Left forelimb (tissue), 1 donor: Measurements from ENCODE around the gene STXBP3.

Experiments
- DNase-seq: peaks from one replicate; pipeline ENCODE4 v3.0.0-alpha.2; 2018; ENCODE audit warnings: low spot score

The STXBP3 gene

DNA sequence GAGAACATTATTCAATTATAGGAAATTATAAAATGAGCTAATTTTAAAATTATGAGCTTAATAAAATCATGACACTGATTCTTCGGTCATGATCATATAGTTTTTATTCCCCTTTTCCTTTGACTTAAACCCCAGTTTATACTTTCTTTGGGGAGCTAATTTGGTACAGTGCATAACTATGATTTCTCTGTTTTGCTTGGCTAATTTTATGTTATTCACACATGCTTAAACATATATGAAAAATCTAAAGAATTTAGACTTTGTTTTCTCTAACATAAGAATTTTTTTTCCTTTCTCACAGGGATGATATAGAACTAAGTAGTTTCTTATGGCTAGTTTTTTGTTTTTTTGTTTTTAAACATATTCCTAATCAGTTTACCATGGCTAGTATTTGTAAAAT is 52.5 kb downstream of the STXBP3 start:
- no peak for DNase-seq

DNA sequence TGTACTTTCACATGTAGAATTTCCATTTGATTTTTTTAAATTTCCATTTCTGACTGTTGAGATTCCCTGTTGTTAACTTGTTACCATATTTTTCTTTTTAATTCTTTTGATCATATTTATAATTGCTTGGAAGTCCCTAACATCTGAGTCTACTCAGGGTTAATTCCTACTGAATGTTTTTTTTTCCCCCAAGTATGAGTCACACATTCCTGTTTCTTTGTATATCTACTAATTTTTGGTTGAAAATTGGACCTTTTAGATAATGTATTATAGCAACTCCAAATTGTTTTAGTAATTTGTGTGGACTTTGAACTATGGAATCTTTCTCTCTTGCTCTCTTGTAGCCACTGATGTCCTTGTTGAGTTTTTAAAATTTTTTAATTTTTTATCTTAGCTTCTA is 54.6 kb downstream of the STXBP3 start:
- DNase-seq = no peak

DNA sequence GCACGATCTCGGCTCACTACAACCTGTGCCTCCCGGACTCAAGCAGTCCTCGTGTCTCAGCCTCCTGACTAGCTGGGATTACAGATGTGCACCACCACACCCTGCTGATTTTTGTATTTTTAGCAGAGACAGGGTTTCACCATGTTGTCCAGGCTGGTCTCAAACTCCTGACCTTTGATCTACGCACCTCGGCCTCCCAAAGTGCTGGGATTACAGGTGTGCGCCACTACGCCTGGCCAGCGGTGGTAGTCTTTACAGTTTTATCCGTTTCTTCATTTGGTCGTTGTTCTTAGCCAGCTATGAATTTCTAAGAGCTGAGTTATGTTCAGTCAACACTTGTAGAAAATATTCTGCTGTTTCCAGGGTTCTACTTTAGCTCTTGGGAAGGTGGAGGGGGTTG is 57.1 kb downstream of the STXBP3 start:
- no peak for DNase-seq

DNA sequence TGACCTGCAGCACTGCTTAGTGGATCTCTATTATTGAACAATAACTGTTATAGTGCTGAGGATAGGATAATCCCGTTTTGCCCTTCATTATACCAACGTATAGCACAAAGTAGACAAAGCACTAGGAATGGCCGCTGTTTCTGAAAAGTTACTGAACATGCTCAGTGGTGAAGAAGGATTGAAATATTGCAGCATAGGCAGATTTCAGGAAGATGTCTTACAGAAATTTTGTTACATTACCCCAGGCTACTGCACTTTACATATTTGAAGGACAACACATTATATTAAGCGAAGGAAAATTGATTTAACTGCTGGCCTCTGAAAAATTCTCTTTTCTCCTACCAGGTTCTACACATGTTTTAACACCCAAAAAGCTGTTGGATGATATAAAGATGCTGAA is 62.0 kb downstream of the STXBP3 start:
- no peak for DNase-seq

DNA sequence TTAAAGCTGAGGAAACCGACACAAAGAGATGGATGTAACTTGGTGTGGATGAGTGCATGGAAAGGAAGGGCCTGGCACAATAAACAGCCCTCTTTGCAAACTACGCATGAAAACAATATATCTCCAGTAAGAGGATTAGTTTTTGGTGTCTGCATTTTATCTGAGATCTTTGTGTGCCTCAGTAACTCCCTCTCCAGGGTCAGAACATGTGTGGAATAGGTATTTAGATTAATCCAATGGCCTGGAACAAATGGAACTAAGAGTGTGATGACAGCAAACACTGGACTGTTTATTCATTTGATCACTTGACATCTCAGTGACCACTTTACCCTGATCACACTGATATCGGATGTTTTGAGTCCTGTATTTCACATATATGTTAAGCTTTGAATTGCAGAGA is 65.1 kb downstream of the STXBP3 start:
- DNase-seq = no peak

DNA sequence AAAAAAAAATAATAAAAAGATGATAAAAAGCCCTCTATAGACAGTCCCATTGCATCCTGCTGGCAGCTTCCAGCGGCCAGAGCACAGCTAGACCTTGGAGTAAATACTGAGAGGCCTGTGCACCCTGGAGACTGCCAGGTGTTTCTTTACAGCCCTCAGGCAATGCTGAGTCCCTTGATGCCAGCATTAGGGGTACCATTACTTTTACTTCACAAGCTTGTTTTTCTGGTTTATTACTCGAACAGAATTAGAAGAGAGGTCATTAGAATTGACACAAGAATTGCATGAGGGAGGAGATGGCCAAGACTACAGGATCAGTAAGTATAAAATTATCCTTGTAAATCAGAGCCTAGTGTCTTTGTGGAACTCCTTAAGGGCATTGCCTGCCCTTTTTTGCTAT is 66.9 kb downstream of the STXBP3 start:
- DNase-seq = no peak

DNA sequence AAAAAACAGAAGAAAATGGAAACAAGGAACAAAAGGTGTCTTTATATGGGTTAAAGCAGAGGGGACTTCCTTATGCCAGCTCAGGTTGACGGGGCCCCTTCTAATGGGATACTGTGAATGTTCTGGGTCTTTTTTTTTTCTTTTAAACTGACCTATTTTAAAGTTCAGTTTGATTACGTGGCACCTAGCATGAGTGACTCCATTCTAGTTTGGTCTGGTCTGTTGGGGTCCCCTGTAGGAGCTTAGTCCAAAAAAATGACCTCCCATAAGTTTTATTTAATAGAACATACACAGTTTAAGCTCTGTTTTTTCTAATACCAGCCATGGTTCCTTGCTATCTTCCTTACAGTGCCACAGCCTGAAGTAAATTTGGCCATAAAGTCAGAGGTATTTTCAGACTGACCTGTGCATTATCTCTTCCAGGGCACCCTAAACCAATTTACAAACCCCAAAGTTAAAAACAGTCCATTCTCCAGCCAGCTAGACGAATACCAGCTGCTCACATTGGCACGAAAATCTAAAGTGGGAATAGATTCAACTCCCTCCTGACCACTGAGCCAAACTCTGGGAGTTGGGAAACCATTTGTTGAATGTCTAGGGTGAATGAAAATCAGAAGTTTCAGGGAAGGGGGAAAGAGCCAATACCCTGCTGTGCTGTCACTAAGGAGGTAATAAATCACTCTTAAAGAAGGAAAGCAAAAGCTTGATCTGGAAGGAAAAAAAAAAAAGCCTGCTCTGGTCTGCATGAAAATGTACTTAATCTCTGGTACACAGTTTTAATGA is 68.1 kb downstream of the STXBP3 start:
- no peak for DNase-seq

DNA sequence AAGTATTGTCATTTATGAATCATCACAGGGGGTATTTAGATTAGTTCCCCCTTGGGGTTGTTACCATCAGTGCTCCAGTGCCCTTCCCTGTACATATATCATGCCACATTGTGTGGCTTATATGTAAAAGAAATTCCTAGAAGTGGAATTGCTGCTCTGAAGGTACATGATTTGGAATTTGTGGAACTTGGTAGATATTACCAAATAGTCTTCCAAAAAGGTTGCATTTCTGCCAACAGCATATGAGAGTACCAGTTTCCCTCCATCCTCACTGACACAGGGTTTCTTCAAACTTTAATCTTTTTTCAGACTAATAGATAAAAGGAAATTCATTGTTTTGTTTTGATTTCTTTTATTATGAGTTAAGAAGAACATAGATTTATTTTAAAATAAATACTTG is 69.1 kb downstream of the STXBP3 start:
- no peak for DNase-seq

DNA sequence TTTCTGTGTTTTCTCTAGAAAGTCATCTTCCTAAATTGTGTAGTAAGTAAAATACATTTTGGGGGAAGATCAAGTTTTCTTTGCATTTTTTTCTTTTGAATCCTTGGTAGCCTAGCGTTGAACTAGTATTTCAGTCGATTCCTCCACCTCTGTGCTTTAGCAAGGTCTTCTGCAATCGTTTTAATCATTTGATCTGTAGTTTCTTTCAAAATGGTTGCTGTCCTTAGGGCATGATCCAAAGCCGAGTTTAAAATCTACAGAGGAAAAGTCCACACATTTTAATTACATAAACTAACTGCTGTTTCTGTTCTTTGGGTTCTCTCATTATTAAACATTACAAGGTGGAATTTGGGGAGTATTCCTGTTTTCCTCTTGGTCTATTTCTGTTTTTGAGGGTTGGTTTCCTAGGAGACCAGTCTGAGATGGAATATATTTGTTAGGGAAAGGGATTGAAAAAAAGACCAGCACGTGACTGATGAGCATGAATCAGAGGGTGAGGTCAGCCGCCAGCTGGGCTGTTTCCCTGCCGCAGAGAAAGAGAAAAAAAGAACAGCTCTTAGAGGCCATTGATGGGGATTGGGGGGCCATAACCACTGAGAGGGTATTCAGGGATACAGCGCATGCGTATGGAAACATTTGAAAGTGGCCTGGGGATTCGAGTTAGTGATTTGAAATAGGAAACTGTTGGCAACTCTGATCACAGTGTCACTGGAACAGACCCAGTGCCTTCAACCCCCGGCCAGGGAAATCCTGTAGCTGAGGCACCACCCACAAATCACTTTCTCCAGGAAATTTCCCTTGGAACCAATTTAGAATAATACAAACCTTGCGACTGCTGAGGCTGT is 69.8 kb downstream of the STXBP3 start:
- DNase-seq = peak; percentile 92

DNA sequence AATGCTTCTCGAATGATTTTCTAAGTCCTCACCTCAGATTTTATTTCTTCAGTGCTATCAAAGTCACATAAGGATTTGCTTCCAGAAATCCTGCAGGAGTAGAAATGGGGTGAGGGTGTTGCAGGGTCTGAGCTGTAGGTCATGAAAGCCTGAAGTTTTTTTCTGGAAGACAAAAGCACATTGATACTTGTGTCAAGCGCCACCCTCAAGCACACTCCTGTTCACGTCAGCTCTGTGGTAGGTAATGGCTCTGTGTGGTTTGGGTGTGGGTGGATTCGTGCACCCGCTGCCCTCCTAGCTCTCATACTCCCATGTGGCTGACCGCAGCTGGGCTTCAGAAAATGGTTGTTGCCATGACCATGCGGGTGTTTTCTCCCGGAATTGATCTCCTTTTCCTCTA is 70.5 kb downstream of the STXBP3 start:
- peak; percentile 80 for DNase-seq

DNA sequence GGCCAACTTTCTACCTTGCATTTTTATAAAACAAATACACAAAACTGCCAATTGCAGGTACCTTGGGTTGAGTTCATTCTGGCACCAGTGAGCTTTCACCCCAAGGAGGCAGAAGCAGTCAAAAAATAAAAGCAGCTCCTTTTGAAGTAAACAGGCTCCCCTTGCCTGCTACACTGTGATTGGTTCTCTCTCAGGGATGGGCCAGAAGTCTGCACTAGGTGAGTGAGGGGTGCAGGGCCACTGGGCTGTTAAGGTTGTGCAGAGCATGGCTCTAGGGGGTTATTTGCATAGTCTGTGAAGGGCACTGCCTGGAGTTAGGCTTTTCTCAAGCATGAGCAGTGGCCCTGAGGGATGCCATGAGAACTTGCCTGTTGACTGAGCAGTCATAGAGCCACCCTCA is 71.3 kb downstream of the STXBP3 start:
- DNase-seq = no peak

DNA sequence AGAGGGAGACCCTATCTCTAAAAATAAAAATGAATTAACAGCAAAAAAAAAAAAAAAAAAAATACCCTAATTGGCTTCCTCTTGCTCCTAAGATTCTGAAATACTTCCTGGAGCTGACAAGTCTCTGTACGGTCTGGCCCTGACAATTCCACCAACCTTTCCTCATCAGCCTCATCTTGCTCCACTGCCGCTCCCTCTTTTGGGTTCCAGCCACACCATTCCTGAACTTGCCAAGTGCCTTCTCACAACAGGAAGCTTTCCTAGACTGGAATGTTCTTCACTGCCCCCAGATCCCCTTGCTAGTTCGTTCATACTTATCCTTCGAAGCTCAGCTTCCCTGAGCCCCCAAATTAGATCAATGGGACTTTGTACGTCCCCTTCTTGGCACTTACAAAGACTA is 73.4 kb downstream of the STXBP3 start:
- no peak for DNase-seq

DNA sequence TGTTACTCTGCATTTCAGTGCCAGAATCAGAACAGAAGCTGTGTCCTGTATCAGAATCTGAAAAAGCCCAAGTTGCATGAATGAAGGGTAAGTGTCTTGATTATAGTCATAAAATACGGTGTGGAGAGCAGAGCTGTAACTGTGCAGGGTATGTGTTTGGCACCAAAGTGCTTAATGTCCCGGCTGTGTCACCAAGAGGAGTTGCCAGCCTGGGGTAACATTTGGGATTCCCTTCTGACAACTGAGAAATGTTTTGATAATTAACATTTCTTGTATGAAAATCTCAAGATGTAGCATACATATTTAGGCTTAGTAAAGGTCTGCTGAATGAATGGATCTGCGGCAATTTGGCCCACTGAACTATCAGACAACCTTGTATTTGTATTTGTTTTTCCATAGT is 77.2 kb downstream of the STXBP3 start:
- DNase-seq = no peak

DNA sequence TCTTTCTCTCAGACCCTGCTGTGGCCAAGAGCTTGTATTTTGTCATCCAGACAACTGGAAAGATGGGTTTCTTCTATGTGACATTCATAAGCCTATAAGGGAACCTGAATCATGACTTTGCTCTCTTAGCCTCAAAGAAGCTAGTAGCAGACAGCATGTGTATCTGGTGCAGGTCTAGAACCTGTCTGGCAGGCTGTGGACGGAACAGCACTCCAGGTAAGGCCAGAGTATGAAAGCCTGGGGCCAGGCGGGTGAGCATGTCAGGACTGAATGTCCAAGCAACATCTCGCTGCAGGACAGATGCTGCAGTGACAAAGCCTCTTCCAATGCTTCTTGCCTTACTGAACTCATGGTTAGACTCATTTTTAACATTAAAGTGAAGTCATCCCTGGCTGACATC is 77.6 kb downstream of the STXBP3 start:
- DNase-seq = no peak

DNA sequence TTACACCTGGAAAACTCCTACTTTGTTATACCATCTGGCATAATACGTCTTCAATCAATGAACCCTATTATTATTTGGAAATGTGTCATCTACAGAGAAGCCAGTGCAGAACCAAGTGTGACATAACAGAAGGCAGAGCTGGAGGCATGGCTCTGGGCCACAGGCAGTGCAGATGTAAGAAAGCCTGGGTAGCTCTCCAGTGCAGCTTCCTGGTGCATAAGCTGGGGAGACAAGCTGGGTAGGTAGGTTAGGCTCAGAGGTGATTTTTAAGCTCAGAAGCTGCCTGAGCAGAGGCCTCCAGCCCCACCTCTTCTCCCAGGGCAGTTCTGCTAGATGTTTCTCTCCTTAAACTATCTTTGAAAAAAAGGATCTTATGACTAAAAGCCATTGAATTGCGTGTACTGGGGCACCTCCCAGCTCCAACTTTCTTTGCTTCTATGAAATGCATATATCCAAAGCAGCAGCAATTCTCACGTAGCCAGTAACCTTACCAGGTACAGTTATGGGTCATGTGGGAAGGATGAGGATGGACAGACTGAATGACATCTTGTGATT is 79.7 kb downstream of the STXBP3 start:
- no peak for DNase-seq

DNA sequence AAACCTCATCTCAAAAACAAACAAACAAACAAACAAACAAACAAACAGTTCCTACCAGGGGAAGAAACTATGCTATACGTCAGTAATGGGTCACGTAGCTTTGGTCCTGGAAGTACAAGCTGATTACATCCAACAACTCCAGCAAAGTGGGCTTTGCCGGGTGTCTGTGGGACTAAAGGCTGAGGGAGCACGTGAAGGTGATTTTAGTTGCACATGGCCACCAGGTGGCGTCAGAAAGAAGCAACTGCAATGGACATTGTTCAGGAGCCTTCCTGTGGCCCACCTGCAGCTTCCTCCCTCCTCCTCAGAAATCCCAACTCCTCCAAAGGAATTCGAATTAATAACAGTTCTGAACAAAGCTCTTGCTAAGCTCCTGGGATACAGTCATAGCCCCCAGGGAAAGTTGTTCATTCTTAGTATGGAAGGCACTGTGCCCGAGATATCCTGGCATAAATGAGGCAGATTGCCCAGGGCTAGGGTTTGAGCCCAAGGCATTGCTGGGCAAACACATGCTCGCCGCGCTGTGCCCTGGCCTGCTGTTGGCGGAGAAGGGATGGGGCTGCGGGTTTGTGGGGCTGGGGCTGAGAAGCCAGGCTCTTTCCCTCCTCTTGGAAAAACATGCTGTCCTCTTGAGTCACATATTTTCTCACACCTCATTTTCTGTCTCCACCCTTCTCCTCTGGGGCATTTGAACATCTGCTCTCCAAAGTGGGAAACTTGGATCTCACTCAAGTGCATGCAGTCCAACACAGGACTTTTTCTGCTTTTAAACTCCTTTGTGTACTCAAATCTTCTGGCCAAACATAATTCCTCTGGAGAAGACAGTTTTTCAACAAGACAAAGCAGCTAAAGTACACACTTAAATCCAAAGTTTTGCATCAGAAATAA is 81.8 kb downstream of the STXBP3 start:
- no peak for DNase-seq

DNA sequence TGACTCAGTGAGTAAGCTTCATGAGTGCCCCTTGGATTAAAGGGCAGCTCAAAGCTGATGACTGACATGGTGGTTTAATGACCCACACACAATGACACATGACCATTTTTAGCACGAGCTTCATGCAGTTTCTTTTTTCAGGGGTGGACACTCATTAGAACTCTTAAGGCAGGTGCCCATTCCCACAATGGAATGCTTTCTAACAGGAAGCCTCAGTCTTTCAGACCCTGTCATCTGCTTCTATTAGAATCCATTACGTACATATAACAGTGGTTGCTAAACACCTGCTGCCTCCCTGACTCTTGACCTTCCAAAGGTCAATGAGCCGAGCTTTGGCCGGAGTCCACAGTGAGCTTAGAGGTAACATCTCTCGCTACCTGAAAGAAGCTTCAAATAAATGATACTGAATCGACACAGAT is 83.0 kb downstream of the STXBP3 start:
- DNase-seq = no peak

DNA sequence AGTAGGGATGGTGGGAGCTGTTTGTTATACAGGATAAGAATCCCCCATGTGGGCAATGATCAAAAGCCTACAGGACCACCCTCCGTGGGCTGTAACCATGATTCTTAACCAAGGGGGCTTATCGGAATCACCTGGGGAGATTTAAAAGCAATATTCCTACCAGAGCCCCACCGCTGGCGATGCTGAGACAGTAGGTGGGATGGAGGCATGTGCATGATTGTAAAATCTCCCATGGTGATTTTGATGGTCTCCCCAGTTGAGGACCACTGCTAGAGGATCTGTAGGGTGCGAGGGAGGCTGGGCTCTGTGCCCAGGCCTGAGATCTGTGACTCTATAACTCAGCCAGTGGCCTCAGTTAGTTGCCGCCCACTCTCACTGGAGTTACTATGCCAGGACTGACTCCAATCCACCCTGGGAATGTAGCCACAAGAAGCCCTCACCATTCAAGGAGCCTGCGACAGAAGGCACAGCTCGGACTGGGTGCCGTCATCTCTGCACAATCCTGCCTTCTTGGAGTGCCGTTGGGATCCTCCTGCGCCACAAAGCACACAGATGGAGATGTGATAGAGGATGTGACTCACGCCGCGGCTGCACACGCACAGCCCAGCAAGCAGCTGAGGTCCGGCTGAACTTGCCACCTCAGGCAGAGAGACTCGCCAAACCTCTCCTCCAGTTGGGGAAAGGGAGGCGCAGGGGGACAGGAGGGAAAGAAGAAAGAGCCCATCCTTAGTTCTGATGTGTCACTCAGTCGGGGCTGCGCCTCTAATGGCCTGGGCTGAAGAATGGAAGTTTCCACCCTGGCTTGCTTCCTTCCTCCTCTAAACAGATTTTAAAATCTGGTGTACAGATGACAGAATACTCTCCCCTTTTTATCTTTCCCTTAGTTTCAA is 83.9 kb downstream of the STXBP3 start:
- no peak for DNase-seq

DNA sequence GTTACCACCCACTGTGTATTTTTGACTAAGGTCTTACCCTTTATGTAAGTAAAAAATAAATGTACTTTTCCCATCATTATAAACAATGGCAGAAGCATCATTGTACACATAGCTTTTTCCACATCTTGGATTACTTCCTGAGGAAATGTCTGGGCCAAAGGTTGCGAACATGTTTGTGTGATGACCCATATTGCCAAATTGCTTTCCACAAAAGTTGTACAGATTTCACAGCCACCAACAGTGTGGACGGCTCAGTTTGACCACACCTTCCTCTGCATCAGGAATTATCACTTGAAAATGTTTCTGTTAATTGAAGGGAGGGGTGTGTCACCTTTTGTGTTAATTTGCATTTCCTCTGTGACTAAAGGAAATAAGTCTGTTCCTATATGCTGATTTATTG is 84.8 kb downstream of the STXBP3 start:
- DNase-seq = no peak

DNA sequence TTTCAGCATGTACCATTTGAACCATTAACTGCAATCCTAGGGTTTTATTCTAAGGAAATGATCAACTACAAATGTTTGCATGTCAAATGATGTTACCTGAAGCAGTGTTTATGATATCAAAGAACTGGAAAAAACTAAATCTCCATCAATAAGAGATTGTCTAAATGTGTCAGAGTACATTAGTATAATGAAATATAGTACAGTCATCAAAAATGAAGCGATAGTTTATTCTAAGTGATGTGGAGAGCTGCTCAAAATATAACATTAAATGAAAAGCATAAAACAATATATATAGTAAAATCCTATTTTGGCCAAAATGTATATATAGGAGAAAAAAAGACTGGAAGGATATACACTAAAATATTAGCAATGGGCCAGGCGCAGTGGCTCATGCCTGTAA is 86.5 kb downstream of the STXBP3 start:
- DNase-seq = no peak

DNA sequence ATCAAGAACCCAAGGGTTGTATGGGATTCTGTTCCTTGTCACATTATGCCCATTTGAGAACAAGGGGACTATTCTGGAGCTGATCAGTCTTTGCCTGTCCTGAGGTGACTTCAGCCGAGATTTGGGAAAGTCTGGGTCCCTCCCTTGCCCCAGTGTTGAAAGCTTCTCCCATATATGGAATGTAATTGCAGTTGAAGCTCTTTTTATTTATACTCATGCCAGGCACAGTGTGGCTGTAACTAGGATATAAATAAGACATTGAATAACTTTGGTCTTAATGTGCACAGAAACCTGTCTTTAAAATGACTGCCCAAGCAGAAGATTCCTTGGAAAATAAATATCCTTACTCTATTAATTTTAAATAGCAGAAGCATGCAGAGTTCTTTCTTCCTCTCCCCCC is 95.2 kb downstream of the STXBP3 start:
- DNase-seq = no peak
